IMR-90 (cell line): ENCODE results near the gene OVCH1. TPM values are rescaled to one million over a fixed set of nuclear protein-coding genes. Genes with fewer than 3 reads are reported as not detected.

Experiments
- ATAC-seq: fragments of 200-7000 bp; cut with Tn5 transposase; 2 replicates; pipeline ENCODE4 v1.9.1; 2020; ENCODE audit warnings: low read depth, mild to moderate bottlenecking, moderate library complexity
- BruUV-seq: library from RNA; stranded (reverse); fragments of 400-500 nt; replicated peaks from 2 replicates; lab custom pipeline; 2021; lab: Mats Ljungman, UMichigan
- CTCF ChIA-PET: fragments of 300-600 bp; formaldehyde crosslinking; extraction: SDS; loops from one replicate; lab custom pipeline; 2021; ENCODE audit warnings: antibody characterized with exemption; lab: Yijun Ruan, JAX
- POLR2A ChIA-PET: fragments of 300-600 bp; sonication (Branson Sonifier 250); formaldehyde crosslinking; loops from one replicate; lab custom pipeline; 2022; ENCODE audit warnings: antibody characterized with exemption; ENCODE audit not compliant: unreplicated experiment; lab: Charles Lee
- DNase-seq: peaks from one replicate; pipeline ENCODE4 v3.0.0; 2013
- H2AFZ ChIP-seq: replicated peaks from 2 replicates; pipeline ENCODE3; 2013; ENCODE audit warnings: low read length, mild to moderate bottlenecking; ENCODE audit not compliant: poor library complexity
- H2AK5ac ChIP-seq: 2 replicates; pipeline ENCODE4 v1.6.1; 2013; ENCODE audit warnings: low read depth, low read length, inconsistent platforms
- H2AK9ac ChIP-seq: replicated peaks from 2 replicates; pipeline ENCODE3; 2013; ENCODE audit warnings: mild to moderate bottlenecking, low read depth, low read length, moderate library complexity; ENCODE audit not compliant: poor library complexity
- H2BK120ac ChIP-seq: 2 replicates; pipeline ENCODE4 v1.6.1; 2013; ENCODE audit warnings: low read depth, low read length, inconsistent platforms
- H2BK15ac ChIP-seq: 3 replicates; pipeline ENCODE4 v1.6.1; 2013; ENCODE audit warnings: low read depth, low read length, inconsistent platforms
- H2BK20ac ChIP-seq: 2 replicates; pipeline ENCODE4 v1.6.1; 2013; ENCODE audit warnings: low read depth, mild to moderate bottlenecking, inconsistent platforms, low read length, moderate library complexity
- H2BK5ac ChIP-seq: 2 replicates; pipeline ENCODE4 v1.6.1; 2013; ENCODE audit warnings: mild to moderate bottlenecking, low read depth, low read length, inconsistent platforms; ENCODE audit not compliant: poor library complexity, severe bottlenecking
- H3K14ac ChIP-seq: replicated peaks from 2 replicates; pipeline ENCODE4 v1.6.1; 2013; ENCODE audit warnings: low read depth, low read length, inconsistent platforms
- H3K18ac ChIP-seq: 2 replicates; pipeline ENCODE4 v1.6.1; 2013; ENCODE audit warnings: low read depth, low read length, control low read depth
- H3K23ac ChIP-seq: 2 replicates; pipeline ENCODE4 v1.6.1; 2013; ENCODE audit warnings: low read depth, low read length, inconsistent platforms
- H3K27ac ChIP-seq: 2 replicates; pipeline ENCODE4 v1.5.1; 2013; ENCODE audit warnings: mild to moderate bottlenecking, control low read depth, low read length; ENCODE audit not compliant: insufficient read depth
- H3K27me3 ChIP-seq: 2 replicates; pipeline ENCODE4 v1.6.1; 2013; ENCODE audit warnings: low read length; ENCODE audit not compliant: control insufficient read depth, insufficient read depth
- H3K36me3 ChIP-seq: 2 replicates; pipeline ENCODE4 v1.6.1; 2013; ENCODE audit warnings: low read length, mixed read lengths; ENCODE audit not compliant: control insufficient read depth, insufficient read depth
- H3K4ac ChIP-seq: 2 replicates; pipeline ENCODE4 v1.6.1; 2013; ENCODE audit warnings: low read depth, low read length, inconsistent platforms
- H3K4me1 ChIP-seq: 2 replicates; pipeline ENCODE4 v1.6.1; 2013; ENCODE audit warnings: low read length, mixed read lengths; ENCODE audit not compliant: control insufficient read depth, insufficient read depth
- H3K4me2 ChIP-seq: 2 replicates; pipeline ENCODE4 v1.6.1; 2013; ENCODE audit warnings: low read depth, mild to moderate bottlenecking, control low read depth, low read length, moderate library complexity
- H3K4me3 ChIP-seq: 2 replicates; pipeline ENCODE4 v1.5.1; 2013; ENCODE audit warnings: low read depth, mild to moderate bottlenecking, control low read depth, low read length, moderate library complexity; ENCODE audit not compliant: insufficient read depth
- H3K56ac ChIP-seq: 2 replicates; pipeline ENCODE4 v1.6.1; 2013; ENCODE audit warnings: low read length, inconsistent platforms; ENCODE audit not compliant: insufficient read depth; ENCODE audit errors: extremely low read depth
- H3K79me1 ChIP-seq, 2 experiments: 2 replicates each; pipeline ENCODE4 v1.6.1; 2013; ENCODE audit warnings: low read length in 2 of 2, inconsistent platforms in 1 of 2, low read depth in 1 of 2
- H3K9ac ChIP-seq: 2 replicates; pipeline ENCODE4 v1.6.1; 2013; ENCODE audit warnings: low read depth, low read length, control low read depth
- H3K9me1 ChIP-seq: 2 replicates; pipeline ENCODE4 v1.6.1; 2013; ENCODE audit warnings: low read length, inconsistent platforms; ENCODE audit not compliant: insufficient read depth
- H3K9me3 ChIP-seq: 2 replicates; pipeline ENCODE4 v1.6.1; 2013; ENCODE audit warnings: low read length; ENCODE audit not compliant: control insufficient read depth, insufficient read depth
- H4K20me1 ChIP-seq: 2 replicates; pipeline ENCODE4 v1.6.1; 2013; ENCODE audit warnings: low read length, inconsistent platforms; ENCODE audit not compliant: insufficient read depth
- H4K5ac ChIP-seq: 2 replicates; pipeline ENCODE4 v1.6.1; 2013; ENCODE audit warnings: mild to moderate bottlenecking, low read depth, low read length, control low read depth
- H4K8ac ChIP-seq, 2 experiments: 2 replicates each; pipeline ENCODE4 v1.6.1; 2013; ENCODE audit warnings: low read depth in 2 of 2, low read length in 2 of 2, control low read depth in 1 of 2, inconsistent platforms in 1 of 2
- H4K91ac ChIP-seq: 2 replicates; pipeline ENCODE4 v1.6.1; 2013; ENCODE audit warnings: low read depth, low read length, inconsistent platforms; ENCODE audit not compliant: insufficient read depth
- BHLHE40 ChIP-seq: fragments of 150-350 bp; IDR thresholded peaks from 2 replicates; pipeline ENCODE4 v1.6.1; 2016; ENCODE audit warnings: mild to moderate bottlenecking, low read depth, low read length
- CHD1 ChIP-seq: IDR thresholded peaks from 2 replicates; pipeline ENCODE4 v1.6.1; 2012; ENCODE audit warnings: low read depth, low read length, improper control_type of control experiment
- FOS ChIP-seq: fragments of 150-350 bp; IDR thresholded peaks from 2 replicates; pipeline ENCODE4 v1.6.1; 2016; ENCODE audit warnings: low read depth, low read length
- MAFK ChIP-seq: IDR thresholded peaks from 2 replicates; pipeline ENCODE4 v1.6.1; 2012; ENCODE audit warnings: low read depth, low read length, improper control_type of control experiment
- MAZ ChIP-seq: IDR thresholded peaks from 2 replicates; pipeline ENCODE4 v1.6.1; 2012; ENCODE audit warnings: low read depth, mild to moderate bottlenecking, low read length, improper control_type of control experiment, moderate library complexity, borderline replicate concordance
- POLR2A ChIP-seq: IDR thresholded peaks from 2 replicates; pipeline ENCODE4 v1.6.1; 2012; ENCODE audit warnings: mild to moderate bottlenecking, low read depth, low read length
- RAD21 ChIP-seq: IDR thresholded peaks from 2 replicates; pipeline ENCODE4 v1.6.1; 2012; ENCODE audit warnings: low read length, improper control_type of control experiment
- RCOR1 ChIP-seq: IDR thresholded peaks from 2 replicates; pipeline ENCODE4 v1.6.1; 2012; ENCODE audit warnings: mild to moderate bottlenecking, low read length, improper control_type of control experiment; ENCODE audit not compliant: insufficient replicate concordance
- RFX5 ChIP-seq: IDR thresholded peaks from 2 replicates; pipeline ENCODE4 v1.8.0; 2012; ENCODE audit warnings: low read depth, mild to moderate bottlenecking, low read length, moderate library complexity
- SMC3 ChIP-seq: fragments of 150-350 bp; IDR thresholded peaks from 2 replicates; pipeline ENCODE4 v1.6.1; 2016; ENCODE audit warnings: low read depth, mild to moderate bottlenecking, antibody characterized with exemption, low read length, moderate library complexity
- dilution Hi-C: fragments of 300-500 bp; cut with HindIII; formaldehyde crosslinking; loops from one replicate; pipeline ENCODE4 v1.14.3; 2018; ENCODE audit warnings: low sequenced_read_pairs; ENCODE audit not compliant: unreplicated experiment
- in situ Hi-C: fragments of 300-500 bp; cut with MboI; formaldehyde crosslinking; loops from 3 replicates; pipeline ENCODE4 v1.14.3; 2019; ENCODE audit warnings: low sequenced_read_pairs, inconsistent platforms, mixed read lengths
- intact Hi-C: fragments of 100-400 bp; cut with micrococcal nuclease; formaldehyde crosslinking; loops from 2 replicates; pipeline ENCODE4 v1.10.0; 2022
- polyA plus RNA-seq, 3 experiments: library from polyadenylated mRNA; depleted of rRNA; stranded (reverse); fragments of >200 nt; gene quantifications; 2 replicates each; pipeline ENCODE4 v1.2.3, GENCODE V29; 2012; ENCODE audit warnings: low replicate concordance in 1 of 3
- total RNA-seq: library from RNA; depleted of rRNA; stranded (reverse); fragments of >200 nt; gene quantifications from 2 replicates; pipeline ENCODE4 v1.2.3, GENCODE V29; 2012
- TF ChIP-seq, protein P1 (sequence below): fragments of 150-350 bp; IDR thresholded peaks from 2 replicates; pipeline ENCODE4 v1.6.1; 2017; ENCODE audit warnings: mild to moderate bottlenecking, antibody characterized with exemption, low read length, low read depth
- TF ChIP-seq, protein P2 (sequence below): conservative IDR thresholded peaks from 2 replicates; pipeline ENCODE4 v1.5.1; 2012; ENCODE audit warnings: mild to moderate bottlenecking, low read depth, low read length, improper control_type of control experiment
- TF ChIP-seq, protein P3 (sequence below): fragments of 150-350 bp; IDR thresholded peaks from 2 replicates; pipeline ENCODE4 v1.6.1; 2016; ENCODE audit warnings: low read depth, mild to moderate bottlenecking, low read length, moderate library complexity, borderline replicate concordance

Gene OVCH1
- total and polyA plus RNA-seq, 2 of the 4 experiments (the other 2 are of a cell fraction): 0.05 to 0.18 TPM

DNA sequence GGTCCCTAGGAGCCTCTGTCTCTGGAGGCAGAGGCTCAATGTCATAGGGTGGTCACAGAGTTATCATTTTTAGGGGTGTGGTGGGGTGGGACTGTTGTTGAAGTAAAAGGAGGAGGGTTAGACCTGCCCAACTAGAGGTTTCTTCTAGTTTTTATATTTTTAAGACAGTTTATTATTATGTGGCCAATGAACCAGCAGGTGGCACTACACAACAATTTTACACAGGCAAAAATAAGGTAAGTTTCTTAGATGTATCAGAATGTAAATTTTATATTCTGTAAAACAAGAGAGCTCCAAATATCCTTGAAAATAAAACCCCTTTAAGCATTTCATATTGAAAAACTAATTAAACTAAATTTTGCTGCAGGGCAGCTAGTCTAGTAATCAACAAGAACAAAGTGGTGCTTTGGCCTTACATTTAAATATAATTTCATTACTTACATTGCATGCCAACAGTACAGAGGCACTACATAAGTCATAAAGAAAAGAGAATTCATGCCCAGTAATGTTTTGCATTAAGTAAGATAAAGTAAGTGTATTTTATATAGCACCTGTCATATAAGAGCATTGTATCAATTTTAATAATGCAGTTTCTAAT, 22.2 kb upstream of the OVCH1 start:
- Histone ChIP-seq H2BK15ac (peak overlapping the region; percentile 61; the same call in 1 of the 3 replicates), H2AK5ac (peak overlapping the region; percentile 58; the same call in 1 of the 2 replicates), H2AFZ (no peak overlapping the region), H3K9me3 (no peaks in the 10 kb centered on the region), H3K79me1 (peaks cover 0 to 7% of the 10 kb centered on the region in 2 experiments; a peak in 1 of 4 replicates), H3K9ac (no peak overlapping the region), H3K9me1 (peaks cover 16% of the 10 kb centered on the region; the same call in 1 of the 2 replicates), H3K56ac (peak overlapping the region; percentile 25; the same call in 1 of the 2 replicates), H3K14ac (no peak overlapping the region), H2AK9ac (no peak overlapping the region), H3K27me3 (no peaks in the 10 kb centered on the region), H3K23ac (no peak overlapping the region), H4K8ac (no peak overlapping the region; a peak in 1 of 4 replicates), H4K91ac (no peak overlapping the region; the same call in 1 of the 2 replicates), H3K36me3 (peaks cover 10% of the 10 kb centered on the region), H3K27ac (no peak overlapping the region), H2BK120ac (peak overlapping the region; percentile 82), H3K4me3 (no peak overlapping the region), H3K18ac (no peak overlapping the region), H3K4ac (peak overlapping the region; percentile 74; the same call in 1 of the 2 replicates), H3K4me2 (no peak overlapping the region), H2BK20ac (peak overlapping the region; percentile 69; the same call in 1 of the 2 replicates), H3K4me1 (peaks cover 5% of the 10 kb centered on the region), H4K5ac (no peak overlapping the region), H2BK5ac (no peak overlapping the region), H4K20me1 (0 out of 2 replicates have a peak, but pooled peaks cover 4% of the 10 kb centered on the region)
- no peak for TF ChIP-seq POLR2A
- peak; percentile 76 for TF ChIP-seq RAD21
- TF ChIP-seq, protein P1, sequence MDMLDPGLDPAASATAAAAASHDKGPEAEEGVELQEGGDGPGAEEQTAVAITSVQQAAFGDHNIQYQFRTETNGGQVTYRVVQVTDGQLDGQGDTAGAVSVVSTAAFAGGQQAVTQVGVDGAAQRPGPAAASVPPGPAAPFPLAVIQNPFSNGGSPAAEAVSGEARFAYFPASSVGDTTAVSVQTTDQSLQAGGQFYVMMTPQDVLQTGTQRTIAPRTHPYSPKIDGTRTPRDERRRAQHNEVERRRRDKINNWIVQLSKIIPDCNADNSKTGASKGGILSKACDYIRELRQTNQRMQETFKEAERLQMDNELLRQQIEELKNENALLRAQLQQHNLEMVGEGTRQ: no peak
- TF ChIP-seq, protein P2, sequence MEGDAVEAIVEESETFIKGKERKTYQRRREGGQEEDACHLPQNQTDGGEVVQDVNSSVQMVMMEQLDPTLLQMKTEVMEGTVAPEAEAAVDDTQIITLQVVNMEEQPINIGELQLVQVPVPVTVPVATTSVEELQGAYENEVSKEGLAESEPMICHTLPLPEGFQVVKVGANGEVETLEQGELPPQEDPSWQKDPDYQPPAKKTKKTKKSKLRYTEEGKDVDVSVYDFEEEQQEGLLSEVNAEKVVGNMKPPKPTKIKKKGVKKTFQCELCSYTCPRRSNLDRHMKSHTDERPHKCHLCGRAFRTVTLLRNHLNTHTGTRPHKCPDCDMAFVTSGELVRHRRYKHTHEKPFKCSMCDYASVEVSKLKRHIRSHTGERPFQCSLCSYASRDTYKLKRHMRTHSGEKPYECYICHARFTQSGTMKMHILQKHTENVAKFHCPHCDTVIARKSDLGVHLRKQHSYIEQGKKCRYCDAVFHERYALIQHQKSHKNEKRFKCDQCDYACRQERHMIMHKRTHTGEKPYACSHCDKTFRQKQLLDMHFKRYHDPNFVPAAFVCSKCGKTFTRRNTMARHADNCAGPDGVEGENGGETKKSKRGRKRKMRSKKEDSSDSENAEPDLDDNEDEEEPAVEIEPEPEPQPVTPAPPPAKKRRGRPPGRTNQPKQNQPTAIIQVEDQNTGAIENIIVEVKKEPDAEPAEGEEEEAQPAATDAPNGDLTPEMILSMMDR: peak; percentile 68
- TF ChIP-seq MAFK: no peak
- no peak for TF ChIP-seq MAZ
- TF ChIP-seq, protein P3, sequence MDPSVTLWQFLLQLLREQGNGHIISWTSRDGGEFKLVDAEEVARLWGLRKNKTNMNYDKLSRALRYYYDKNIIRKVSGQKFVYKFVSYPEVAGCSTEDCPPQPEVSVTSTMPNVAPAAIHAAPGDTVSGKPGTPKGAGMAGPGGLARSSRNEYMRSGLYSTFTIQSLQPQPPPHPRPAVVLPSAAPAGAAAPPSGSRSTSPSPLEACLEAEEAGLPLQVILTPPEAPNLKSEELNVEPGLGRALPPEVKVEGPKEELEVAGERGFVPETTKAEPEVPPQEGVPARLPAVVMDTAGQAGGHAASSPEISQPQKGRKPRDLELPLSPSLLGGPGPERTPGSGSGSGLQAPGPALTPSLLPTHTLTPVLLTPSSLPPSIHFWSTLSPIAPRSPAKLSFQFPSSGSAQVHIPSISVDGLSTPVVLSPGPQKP: no peak
- TF ChIP-seq CHD1: no peak
- no peak for TF ChIP-seq RFX5
- TF ChIP-seq RCOR1: no peak
- TF ChIP-seq FOS: no peak
- TF ChIP-seq SMC3: peak; percentile 69; the same call in 1 of the 2 replicates
- no peak for TF ChIP-seq BHLHE40
- intact Hi-C loops: loop anchor here (1.0 to 10.0 kb wide), 5 partner anchors 212 to 1288 kb away; no protein-coding TSS in a partner anchor
- ATAC-seq (peak; percentile 31), DNase-seq (peak; percentile 68)
- in situ Hi-C loops: loop anchor here (25.0 kb wide), 1 partner anchor 1293 kb away; no protein-coding TSS in a partner anchor
- dilution Hi-C loops: no loop called here
- no TSS peak for BruUV-seq
- CTCF ChIA-PET: interaction anchor here (1.0 kb wide), 1 partner anchor 62 kb away, joined by 4 read pairs; no protein-coding TSS in a partner anchor
- POLR2A ChIA-PET: no interaction called here
